GM19025 (cell line): ENCODE results near the gene HAND2.

ENCODE experiments used
- ATAC-seq: cut with Tn5 transposase; IDR thresholded peaks from one replicate; pipeline ENCODE4 v1.9.1; 2021; ENCODE audit warnings: mild to moderate bottlenecking, low read depth, moderate library complexity; ENCODE audit not compliant: unreplicated experiment

HAND2 gene

GRCh38 chr4:173537613-173538147 lies 7.7 kb upstream of the HAND2 start:
- ATAC-seq: no peak

DNA sequence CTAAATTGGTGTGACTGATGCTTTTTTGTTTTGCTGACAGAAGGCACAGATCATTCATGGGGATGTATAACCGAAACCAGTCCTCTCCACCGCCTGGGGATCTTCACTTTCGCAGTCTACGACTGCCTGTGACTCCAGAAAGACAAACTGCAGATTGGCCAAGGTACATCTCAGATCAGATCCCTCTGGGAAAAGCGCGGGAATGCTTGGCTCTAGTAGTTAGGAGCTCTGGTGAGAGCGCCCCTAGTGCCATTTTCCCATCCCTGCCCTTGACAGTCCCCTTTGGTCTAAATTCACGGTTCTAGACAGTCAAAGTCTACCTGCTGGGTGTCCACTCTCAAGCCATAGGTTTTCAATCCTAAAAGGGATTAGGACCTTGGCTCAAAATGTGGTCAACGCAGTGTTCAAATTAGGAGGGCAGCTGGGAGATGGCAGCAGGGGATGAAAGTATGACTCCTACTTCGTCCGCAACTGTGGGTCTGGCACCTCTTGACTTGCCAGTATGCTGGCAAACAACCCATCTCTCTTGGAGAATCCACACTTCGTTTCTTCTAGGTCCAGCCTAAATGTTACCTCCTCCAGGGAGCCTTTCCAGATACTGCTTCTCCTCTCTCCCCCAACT lies 6.9 kb upstream of the HAND2 start:
- no peak for ATAC-seq

GRCh38 chr4:173535957-173536356 lies 5.9 kb upstream of the HAND2 start:
- no peak for ATAC-seq

GRCh38 chr4:173535165-173535902 lies 5.3 kb upstream of the HAND2 start:
- ATAC-seq: no peak

DNA sequence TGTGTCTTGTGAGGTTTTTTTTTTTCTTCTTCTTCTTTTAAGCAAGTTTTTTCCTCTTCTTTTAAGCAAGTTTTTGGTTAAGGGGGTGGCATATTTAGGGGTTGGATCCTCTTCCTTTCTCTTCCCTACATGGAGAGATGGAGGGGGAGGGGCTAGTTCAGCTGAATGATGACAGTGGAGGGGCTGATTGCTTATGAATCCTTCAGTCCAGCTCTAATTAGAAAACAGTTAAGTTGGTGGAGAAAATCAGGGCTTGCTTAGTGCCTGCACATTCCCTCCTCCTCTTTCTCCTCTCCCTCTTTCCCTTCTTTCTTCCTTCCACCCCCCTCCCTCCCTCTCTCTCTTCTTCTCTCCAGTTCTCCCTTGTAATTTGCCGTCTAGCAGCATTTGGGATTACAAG lies 4.4 kb upstream of the HAND2 start:
- ATAC-seq: no peak

DNA sequence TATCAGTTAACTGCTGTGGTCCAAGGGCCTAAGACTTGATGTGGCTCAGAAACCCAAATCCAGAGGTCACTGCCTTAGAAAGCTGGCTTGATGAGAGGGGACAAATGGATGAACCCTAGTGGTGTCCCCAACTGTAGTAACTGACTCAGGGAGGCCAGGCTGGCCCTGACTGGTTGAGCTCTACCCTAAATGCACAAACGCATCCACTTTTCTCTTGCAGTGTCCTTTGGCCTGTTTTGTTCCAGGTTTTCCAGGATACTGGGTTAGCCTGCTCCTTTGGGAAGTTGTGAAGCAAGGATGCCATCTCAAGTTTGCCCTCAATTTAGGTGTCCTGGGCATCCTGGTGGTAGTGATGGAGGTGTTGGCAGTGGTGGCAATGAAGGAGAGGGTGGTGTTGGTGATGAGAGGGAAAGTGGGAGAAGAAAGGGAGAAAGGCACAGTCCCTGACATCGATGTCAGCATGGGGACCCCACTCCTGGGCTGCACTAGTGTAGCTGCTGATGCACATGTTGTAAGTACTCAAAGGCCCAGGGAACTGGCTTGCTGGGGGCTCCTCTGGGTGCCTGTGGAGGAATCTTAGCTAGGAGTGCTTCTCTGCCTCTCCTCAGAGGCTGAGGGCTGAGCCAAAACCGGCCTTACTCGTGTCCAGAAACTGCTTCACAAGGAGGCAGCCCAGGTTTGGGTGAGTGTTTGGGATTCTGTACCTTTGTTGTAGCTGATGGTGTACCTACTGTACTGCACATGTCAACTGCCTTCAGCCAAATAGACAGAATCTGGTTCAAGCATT lies 2.9 kb upstream of the HAND2 start:
- ATAC-seq: no peak

DNA sequence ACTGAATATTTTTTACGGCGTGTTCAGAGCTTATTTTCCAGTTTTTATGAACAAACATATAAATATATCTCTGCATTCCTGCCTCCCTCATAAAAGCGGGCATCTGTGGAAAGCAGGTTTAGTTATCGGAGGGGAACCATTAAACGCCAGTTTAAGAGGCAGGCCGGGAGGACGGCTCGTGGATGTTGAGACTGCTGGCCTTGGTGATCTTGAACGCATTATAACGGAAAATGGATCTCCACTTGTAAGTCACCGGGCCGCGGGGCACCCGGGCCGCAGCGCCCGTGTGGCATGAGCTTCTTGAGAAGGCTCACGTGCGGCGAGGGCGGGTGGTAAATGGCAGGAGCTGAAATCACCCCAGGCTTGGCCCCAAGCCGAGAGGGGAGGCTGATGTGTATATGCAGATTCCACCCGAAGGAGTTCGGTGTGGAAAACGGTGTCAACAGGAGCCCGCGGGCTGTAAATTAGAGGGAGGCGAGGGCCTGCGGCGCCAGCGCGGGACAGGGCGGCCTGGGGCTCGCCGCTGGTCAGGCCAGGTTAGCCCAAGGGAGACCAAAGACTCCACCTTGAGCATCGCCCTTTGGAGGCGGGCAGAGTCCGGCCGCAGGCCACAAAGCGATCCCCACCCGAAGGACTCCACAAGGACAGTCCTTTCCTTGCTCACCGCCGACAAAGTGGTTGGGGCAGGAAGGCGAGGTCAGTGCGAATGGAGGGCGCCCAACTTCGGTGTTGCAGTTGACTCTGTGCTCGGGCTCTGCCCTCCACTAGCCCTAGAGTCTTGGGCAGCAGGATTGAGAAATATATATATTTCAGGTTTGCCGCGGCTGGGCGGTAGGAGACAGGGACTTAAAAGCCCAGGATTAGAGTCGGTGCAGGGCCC lies 1.3 kb upstream of the HAND2 start:
- ATAC-seq: no peak

GRCh38 chr4:173530326-173531085 lies 477 bp upstream of the HAND2 start:
- ATAC-seq: no peak

DNA sequence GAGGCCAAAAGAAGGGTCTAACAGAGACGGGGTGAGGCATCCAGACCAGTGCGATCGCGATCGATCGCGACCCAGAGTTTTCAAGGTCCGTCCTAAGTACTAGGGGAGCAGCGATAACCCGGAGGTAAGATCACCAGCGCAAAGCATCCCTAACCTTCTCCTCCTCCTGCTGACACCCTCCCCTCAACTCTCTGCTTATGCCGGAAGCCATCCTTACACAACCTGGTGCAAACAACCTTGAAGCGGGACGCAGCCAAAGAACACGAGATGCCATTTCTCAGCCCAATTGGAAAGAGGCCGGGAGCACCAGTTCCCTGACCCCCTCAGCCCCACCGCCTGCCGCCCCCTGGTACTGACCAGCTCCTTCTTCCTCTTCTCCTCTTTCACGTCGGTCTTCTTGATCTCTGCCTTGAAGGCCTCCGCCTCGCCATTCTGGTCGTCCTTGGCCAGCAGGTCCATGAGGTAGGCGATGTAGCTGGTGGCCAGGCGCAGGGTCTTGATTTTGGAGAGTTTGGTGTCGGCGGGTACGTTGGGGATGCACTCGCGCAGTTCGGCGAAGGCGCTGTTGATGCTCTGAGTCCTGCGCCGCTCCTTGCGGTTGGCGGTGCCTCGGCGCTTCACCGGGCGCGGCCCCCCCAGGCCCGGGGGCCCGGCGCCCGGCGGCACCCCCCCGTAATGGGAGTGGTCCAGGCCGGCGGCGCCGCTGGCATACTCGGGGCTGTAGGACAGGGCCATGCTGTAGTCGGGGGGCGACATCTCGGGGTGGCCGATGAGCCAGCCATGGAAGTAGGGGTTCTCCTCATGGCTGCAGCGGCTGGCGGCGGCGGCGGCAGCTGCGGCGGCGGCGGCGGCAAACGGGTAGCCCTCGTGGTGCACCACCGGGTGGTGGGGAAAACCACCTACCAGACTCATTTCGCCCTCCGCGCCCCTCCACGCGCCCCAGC lies 1.4 kb downstream of the HAND2 start:
- ATAC-seq: no peak

- no peak for ATAC-seq
Measured at GRCh38 chr4:173527103-173527891, 2.7 kb downstream of the HAND2 start.

GRCh38 chr4:173526724-173527102 lies 3.3 kb downstream of the HAND2 start:
- no peak for ATAC-seq

- ATAC-seq: no peak
Measured at GRCh38 chr4:173526027-173526482, 4.0 kb downstream of the HAND2 start.

DNA sequence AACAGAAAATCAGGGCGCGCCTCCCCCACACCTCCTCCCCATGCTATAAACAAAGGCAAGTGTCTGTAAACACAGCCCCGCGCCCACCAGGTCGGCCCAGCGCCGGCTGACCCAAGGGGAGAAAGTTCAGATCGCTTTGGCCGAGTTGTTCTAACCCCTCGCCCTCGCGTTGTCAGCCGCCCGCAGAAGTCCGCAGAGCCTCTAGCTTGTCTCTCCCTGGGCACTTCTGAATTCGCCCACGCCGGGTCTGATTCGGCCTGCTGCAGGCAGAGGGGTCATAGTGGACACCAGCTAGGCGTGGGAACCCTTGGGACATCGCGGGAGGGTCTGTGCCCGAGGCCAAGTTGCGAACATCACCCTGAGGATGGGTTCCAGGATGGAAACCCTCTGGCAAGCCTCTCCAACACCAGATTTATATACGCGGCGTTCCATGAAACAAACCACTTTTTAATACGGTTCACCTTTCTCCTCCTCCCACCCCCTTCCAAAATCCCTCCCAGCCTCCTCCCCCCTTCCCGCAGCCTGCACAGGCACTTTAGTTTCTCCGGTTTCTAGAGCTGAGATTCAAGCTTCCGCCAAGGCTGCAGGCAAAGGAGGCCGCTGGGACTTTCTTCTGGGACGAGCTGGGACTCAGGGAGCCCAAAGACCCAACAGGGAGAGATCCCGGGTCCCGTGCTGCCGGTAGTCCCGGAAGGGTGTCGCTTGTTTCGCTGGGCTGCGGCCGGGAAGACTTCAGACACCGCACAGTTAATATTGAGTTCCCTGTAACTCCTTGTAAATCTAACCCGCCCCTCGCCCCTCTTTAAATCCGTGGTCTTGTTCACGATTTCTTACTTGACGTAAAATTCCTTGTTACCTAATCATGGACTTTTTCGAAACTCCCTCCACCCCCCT lies 4.7 kb downstream of the HAND2 start:
- ATAC-seq: no peak

DNA sequence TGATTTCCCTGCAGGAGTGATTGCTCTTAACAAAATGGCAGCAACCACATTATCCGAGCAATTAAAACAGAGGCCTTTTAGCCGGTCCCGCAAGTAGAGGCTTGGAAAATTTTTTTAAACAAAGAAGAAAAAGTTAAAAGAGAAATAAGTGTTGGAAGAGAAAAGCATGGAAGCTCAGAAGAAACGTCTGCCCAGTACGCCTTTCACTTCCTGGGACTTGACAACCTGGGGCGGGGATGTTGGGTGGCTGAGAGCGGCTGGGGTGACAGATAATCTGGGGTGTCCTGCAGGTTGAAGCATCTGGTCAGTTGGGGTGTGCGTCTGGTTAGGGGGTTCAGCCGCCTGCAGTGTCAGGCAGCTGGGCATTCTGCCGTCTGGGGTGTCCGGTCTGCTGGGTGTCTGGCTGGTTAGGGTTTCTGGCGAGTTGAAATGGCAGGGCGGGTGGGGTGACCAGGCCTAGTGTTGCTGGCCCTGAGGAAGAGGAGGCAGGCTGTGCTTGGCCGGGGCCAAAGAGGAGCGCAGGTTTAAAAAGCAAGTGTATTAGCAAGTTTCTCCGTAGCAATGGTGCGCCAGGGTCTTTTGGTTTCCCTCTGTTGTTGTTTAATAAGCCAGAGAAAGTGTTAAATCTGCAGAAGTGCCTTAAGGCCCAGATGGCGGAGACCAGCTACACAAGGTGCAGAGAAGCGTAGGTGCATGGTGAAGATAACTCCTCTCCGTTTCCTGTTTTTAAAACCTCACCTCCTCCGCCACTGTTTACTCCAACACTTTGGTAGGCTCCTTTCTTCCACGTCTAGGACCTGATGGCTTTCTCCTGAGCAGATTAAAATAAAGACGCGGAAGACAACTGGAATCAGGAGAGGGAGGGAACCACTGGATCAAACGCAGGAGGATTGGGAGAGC lies 5.6 kb downstream of the HAND2 start:
- no peak for ATAC-seq

DNA sequence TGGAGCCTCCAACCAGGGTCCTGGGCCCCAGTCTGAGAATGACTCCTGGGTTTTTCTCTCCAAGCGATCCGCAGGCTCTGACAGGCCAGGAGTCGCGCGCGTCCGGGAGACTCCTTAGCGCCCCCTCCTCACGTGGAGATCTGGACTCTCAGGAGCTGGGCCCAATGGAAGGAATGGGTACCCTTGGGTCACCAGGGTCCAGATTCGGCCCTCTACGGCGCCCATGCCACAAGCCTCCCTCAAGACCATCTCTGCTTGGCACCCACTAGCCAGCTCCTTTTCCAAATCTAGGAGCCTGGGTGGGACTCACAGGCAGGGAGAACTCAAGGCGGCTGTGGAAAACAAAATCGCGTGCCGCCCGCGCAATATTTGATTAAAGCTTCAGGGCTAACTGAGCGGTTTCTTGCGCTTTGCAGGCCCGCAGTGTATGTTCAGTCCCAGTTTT lies 7.1 kb downstream of the HAND2 start:
- no peak for ATAC-seq
